Superior temporal gyrus (tissue), 1 donor: Measurements from ENCODE around the gene ARHGAP1.
A peak's percentile ranks its signal among the peaks of the same experiment; 100 is the strongest.

Experiments
- DNase-seq: peaks from one replicate; pipeline ENCODE4 v3.0.0-alpha.2; 2016; ENCODE audit errors: extremely low spot score

Gene ARHGAP1

DNA sequence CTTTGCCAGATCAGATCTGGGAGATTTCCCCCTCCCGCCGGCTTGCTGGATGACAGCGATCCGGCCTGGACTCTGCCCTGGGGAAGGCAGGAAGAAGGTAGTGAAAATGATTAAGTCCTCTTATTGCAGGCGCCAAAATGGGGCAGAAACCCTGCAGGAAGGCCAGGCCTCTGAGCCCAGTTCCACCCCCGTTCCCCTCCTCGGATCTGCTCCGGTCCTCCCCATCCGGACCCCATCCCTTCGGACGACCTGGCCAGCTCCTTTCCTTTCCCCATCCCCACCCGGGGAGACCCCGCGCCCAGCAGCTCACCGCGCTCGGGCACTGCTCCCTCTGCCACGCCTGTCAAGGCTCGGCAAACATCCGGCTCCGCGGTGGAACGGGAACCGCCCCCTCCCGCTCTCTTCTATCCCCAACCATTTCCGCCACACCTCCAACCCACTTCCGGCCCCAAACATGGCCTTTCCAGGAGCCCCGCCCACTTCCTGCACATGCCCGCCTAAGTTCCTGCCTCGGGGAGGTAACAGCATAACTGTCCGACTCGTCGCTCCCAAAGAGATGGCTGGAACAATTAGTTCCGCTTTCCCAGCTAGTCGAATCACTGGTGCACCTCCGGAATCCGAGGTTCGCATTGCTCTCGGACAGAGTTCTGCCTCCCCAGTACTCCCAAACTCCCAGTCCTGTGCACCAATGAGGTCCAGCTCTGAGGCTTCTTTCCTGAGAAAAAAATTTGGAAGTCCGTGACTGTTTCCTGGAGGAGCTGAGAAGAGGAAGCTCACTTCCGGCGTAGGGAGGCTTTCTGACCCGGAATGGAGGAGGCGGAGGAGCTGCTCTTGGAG, at the start of gene ARHGAP1, which contains the start of gene ZNF408:
TSS of gene ARHGAP1 (minus strand) at position 379 of the 837 bp plus-strand sequence. CDS start 4,512 bp downstream, outside the sequence.
TSS of gene ZNF408 (plus strand) at position 791 of the 837 bp plus-strand sequence. CDS start at position 808, 17 bp downstream.
- DNase-seq: peak; percentile 99

DNA sequence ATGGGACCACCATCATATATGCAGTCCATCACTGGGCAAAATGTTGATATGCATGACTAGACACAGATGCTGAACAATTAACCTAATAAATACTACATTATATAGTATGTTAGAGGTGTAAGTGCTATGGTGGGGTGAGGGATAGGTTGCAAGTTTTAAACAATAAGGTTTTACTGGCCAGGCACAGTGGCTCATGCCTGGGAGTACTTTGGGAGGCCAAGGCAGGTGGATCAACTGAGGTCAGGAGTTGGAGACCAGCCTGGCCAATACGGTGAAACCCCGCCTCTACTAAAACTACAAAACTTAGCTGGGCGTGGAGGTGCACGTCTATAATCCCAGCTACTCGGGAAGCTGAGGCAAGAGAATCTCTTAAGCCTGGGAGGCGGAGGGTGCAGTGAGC, 46.7 kb upstream of the ARHGAP1 start:
- DNase-seq: no peak

GRCh38 chr11:46745995-46746394, 45.6 kb upstream of the ARHGAP1 start:
- no peak for DNase-seq

GRCh38 chr11:46745328-46745727, 44.9 kb upstream of the ARHGAP1 start:
- no peak for DNase-seq

GRCh38 chr11:46743693-46744339, 43.4 kb upstream of the ARHGAP1 start:
- no peak for DNase-seq

- DNase-seq: no peak
Measured at GRCh38 chr11:46743043-46743442, 42.6 kb upstream of the ARHGAP1 start.

DNA sequence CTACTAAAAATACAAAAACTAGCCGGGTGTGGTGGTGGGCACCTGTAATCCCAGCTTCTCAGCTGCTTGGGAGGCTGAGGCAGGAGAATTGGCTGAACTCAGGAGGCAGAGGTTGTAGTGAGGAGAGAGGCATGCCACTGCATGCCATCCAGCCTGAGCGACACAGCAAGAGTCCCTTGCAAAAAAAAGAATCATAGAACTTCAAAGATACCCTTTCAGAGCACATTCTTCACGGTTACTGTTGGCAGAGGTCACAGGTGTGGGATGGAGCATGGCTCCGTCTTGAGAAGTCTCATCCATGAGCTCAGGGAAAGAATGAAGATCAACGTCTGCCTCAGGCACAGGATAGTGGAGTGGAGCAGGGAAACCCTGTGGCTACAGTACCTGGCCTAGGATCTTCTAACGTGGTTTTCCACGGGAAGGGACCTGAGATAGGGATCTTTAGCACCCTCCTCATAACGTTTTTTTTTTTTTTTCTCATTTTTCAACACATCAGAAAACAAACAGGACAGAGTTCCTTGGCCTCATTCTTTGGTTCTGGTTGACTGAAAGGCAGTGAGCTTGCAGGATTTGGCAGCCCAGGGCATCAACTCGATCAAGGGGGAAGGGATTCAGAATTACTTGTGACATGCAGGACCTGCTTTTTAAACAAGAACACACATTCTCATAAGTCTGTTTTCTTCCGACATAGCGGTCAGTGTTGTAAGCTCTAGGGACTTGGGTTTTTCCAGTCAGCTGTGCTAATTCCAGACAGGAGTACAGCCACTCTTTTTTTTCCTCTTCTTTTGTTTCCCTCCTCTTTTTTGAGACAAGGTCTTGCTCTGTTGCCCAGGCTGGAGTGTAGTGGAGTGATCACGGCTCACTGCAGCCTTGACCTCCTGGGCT, 41.4 kb upstream of the ARHGAP1 start:
- no peak for DNase-seq

DNA sequence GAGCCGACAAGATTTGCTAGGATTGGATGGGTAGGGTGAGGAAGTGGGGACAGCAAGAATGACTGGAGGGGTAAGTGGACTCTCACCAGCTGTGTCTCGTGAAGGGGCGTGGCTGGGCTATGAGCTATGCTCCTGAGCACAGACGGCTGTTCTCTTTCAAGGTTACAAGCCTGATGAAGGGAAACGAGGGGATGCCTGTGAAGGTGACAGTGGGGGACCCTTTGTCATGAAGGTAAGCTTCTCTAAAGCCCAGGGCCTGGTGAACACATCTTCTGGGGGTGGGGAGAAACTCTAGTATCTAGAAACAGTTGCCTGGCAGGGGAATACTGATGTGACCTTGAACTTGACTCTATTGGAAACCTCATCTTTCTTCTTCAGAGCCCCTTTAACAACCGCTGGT, 38.5 kb upstream of the ARHGAP1 start:
- DNase-seq: no peak

DNA sequence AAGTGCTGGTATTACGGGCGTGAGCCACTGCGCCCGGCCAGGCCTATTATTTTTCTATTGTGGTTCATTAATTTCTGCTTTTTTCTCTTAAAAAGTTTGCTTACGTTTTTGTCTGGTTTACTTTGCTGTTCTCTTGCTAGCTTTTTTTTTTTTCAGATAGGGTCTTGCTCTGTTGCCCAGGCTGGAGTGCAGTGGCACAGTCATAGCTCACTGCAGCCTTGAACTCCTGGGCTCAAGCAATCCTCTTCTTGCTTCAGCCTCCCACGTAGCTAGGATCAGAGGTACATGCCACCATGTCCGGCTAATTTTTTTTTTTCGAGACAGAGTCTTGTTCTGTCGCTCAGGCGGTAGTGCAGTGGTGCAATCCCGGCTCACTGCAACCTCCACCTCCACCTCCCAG, 37.3 kb upstream of the ARHGAP1 start:
- no peak for DNase-seq

DNA sequence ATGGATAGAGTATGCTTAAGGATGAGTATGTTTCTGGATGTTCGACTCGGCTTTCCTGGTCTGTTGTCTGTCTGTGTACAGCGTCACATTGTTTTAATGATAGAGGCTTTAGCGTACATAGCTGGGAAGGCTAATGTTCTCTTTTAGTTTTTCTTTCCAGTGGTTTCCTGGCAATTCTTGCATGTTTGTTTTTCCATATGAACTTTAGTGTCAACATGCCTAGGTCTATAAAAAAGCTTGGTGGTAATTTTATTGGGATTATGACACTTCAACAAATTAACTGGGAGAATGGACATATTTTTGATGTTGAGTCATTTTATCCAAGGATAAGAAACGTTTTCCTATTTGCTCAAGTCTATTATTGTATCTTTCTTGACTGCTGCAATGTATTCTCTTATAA, 36.2 kb upstream of the ARHGAP1 start:
- no peak for DNase-seq

DNA sequence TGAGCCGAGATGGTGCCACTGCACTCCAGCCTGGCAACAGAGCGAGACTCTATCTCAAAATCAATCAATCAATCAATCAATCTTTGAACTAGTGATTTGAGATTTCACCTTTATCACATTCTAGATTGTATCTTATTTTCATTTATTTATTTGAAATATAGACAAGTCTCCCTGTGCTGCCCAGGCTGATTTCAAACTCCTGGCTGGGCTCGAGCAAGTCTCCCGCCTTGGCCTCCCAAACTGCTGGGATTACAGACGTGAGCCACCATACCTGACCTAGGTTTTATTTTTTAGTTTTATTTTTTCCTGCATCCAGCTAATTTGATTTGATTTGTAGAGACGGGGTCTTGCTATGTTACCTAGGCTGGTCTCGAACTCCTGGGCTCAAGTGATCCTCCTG, 35.7 kb upstream of the ARHGAP1 start:
- DNase-seq: no peak

DNA sequence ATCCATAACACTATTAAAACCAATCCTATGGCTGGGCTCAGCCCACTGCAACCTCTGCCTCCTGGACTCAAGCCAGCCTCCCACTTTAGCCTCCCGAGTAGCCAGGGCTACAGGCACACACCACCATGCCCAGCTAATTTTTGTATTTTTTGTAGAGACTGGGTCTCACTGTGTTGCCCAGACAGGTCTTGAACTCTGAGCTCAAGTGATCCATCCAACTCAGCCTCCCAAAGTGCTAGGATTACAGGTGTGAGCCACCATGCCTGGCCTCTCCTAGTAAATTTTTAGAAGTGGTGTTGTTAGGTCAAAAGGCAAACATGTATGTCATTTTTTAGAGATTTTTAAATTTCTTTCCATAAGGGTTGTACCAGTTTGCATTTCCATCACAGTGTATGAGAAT, 32.8 kb upstream of the ARHGAP1 start:
- no peak for DNase-seq

DNA sequence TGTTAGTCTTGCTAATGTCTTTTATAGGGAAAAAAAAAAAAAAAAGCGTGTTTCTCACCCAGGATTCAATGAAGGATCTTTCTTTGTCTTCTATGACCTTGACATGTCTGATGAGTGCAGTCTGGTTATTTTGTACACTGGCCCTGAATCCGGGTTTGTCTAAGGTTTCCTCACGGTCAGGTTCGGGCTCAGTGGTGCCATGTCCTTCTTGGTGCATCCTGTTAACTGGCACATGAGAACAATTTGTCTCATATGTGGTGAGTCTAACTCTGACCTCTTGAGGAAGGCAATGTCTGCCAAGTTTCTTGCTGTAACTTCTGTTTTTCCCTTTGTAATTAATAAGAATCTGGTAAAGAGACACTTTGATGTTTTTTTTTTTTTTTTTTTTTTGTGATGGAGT, 31.1 kb upstream of the ARHGAP1 start:
- DNase-seq: no peak

- no peak for DNase-seq
Measured at GRCh38 chr11:46729110-46730027, 28.9 kb upstream of the ARHGAP1 start.

- no peak for DNase-seq
Measured at GRCh38 chr11:46728659-46729040, 28.2 kb upstream of the ARHGAP1 start.

- no peak for DNase-seq
Measured at GRCh38 chr11:46727952-46728658, 27.7 kb upstream of the ARHGAP1 start.

DNA sequence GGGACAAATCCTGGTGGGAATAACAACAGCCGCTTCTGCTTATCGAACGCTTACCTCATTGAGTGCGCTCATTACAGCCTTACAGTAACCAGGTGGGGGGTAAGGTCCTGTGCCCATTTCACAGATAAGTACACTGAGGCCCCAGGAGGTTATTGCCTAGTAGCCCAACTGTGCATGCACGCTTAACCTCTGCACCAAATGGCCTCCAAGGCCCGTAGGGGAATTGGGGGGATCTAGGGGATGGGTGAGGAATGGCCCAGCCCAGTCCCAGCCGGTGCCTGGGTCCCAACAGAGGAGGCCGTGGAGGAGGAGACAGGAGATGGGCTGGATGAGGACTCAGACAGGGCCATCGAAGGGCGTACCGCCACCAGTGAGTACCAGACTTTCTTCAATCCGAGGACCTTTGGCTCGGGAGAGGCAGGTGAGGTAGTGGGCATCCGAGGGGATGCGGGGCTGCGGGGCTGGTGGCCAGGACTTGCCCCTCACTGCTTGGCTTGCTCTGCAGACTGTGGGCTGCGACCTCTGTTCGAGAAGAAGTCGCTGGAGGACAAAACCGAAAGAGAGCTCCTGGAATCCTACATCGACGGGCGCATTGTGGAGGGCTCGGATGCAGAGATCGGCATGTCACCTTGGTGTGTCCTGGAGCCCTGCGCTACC, 25.9 kb upstream of the ARHGAP1 start:
- no peak for DNase-seq

DNA sequence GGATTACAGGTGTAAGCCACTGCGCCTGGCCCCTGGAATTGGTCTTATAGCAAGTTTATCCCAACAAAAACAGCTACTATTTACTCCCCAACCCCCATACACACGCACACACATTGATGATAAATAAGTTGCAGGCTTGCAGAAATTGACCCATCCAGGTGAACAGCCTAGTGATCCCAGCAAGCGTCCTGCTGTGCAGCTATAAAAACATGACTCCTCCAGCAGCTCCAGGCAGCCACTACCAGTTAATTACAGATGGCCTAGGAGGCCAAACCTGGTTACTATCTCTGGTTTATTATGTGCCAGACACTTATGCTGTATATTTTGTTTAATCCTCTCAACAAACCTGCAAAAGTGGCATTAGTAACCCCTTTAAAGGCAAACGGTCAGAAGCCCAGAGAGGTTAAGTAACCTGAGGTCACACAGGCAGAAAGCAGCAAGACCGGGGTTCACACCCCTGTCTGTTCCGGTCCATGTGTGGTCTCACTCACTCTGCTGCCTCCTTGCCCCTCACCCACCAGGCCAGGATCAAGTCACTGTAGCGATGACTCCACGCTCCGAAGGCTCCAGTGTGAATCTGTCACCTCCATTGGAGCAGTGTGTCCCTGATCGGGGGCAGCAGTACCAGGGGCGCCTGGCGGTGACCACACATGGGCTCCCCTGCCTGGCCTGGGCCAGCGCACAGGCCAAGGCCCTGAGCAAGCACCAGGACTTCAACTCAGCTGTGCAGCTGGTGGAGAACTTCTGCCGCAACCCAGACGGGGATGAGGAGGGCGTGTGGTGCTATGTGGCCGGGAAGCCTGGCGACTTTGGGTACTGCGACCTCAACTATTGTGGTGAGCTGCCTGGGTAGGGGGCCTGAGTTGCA, 25.2 kb upstream of the ARHGAP1 start:
- no peak for DNase-seq

GRCh38 chr11:46724088-46724487, 23.7 kb upstream of the ARHGAP1 start:
- no peak for DNase-seq
